ENCODE measurements around the gene COA8. TPM values are rescaled to one million over a fixed set of nuclear protein-coding genes. Genes with fewer than 3 reads are reported as not detected.

COA8 gene
- total and polyA plus RNA-seq, 2 of the 13 experiments (the other 11 are each of a cell fraction or from before 2014, with no cell fraction given) = 10.9 to 25.1 TPM

GRCh38 chr14:103526247-103526913, 36.4 kb upstream of the COA8 start (continued):
- TF ChIP-seq PPARG (CRISPR knock-in tag; conservative IDR thresholded peaks at IDR 0.05) (no peak), SIN3A (IDR thresholded peaks at IDR 0.05; ENCODE audit: borderline replicate concordance, low read depth, low read length) (peak; percentile 35; the same call in 1 of the 2 replicates), ELF3 (CRISPR knock-in tag; IDR thresholded peaks at IDR 0.05) (peak; percentile 39; the same call in 1 of the 2 replicates), ZBTB14 (CRISPR knock-in tag; IDR thresholded peaks at IDR 0.05) (no peak), ESRRA (CRISPR knock-in tag; IDR thresholded peaks at IDR 0.05; ENCODE audit: low read depth) (0 out of 2 replicates have a peak, but pooled peaks have one; percentile 21), HNF4A (CRISPR knock-in tag; IDR thresholded peaks at IDR 0.05) (peak; percentile 45; the same call in 1 of the 2 replicates), MIER2 (CRISPR knock-in tag; IDR thresholded peaks at IDR 0.05) (no peak), HNRNPL (IDR thresholded peaks at IDR 0.05; ENCODE audit: low read depth, low read length) (0 out of 2 replicates have a peak, but pooled peaks have one; percentile 28), SSRP1 (CRISPR knock-in tag; IDR thresholded peaks at IDR 0.05) (no peak), ZNF891 (CRISPR knock-in tag; IDR thresholded peaks at IDR 0.05) (peak; percentile 29; the same call in 1 of the 2 replicates), HNRNPH1 (optimal IDR thresholded peaks at IDR 0.05; ENCODE audit: low read depth, low read length) (no peak), ZNF547 (CRISPR knock-in tag; IDR thresholded peaks at IDR 0.05) (peak; percentile 40; the same call in 1 of the 2 replicates), ZNF660 (CRISPR knock-in tag; IDR thresholded peaks at IDR 0.05; ENCODE audit: borderline replicate concordance, low read depth) (no peak), ZBTB42 (CRISPR knock-in tag; IDR thresholded peaks at IDR 0.05) (no peak), MAFK (conservative IDR thresholded peaks at IDR 0.05 in 1 of 2, IDR thresholded peaks at IDR 0.05 in 1 of 2; ENCODE audit: low read length in 2 of 2) (no peak), SOX5 (CRISPR knock-in tag; IDR thresholded peaks at IDR 0.05; ENCODE audit: borderline replicate concordance) (peak; percentile 36; the same call in 1 of the 2 replicates), GABPB1 (CRISPR knock-in tag; IDR thresholded peaks at IDR 0.05) (no peak), KLF12 (CRISPR knock-in tag; IDR thresholded peaks at IDR 0.05; ENCODE audit: borderline replicate concordance) (no peak), ZEB1 (IDR thresholded peaks at IDR 0.05; ENCODE audit: insufficient replicate concordance, low read depth) (peak; percentile 65), ZNF790 (CRISPR knock-in tag; IDR thresholded peaks at IDR 0.05; ENCODE audit: borderline replicate concordance) (0 out of 2 replicates have a peak, but pooled peaks have one; percentile 2), ZFP36L1 (CRISPR knock-in tag; IDR thresholded peaks at IDR 0.05) (no peak), SALL1 (CRISPR knock-in tag; IDR thresholded peaks at IDR 0.05) (peak; percentile 54), POLR2A (IDR thresholded peaks at IDR 0.05; ENCODE audit: insufficient read depth in 1 of 2, low read depth in 2 of 2, low read length in 2 of 2) (0 out of 4 replicates have a peak, but pooled peaks of 1 of the 2 experiments have one; percentile 28)
- TF ChIP-seq, protein P1, sequence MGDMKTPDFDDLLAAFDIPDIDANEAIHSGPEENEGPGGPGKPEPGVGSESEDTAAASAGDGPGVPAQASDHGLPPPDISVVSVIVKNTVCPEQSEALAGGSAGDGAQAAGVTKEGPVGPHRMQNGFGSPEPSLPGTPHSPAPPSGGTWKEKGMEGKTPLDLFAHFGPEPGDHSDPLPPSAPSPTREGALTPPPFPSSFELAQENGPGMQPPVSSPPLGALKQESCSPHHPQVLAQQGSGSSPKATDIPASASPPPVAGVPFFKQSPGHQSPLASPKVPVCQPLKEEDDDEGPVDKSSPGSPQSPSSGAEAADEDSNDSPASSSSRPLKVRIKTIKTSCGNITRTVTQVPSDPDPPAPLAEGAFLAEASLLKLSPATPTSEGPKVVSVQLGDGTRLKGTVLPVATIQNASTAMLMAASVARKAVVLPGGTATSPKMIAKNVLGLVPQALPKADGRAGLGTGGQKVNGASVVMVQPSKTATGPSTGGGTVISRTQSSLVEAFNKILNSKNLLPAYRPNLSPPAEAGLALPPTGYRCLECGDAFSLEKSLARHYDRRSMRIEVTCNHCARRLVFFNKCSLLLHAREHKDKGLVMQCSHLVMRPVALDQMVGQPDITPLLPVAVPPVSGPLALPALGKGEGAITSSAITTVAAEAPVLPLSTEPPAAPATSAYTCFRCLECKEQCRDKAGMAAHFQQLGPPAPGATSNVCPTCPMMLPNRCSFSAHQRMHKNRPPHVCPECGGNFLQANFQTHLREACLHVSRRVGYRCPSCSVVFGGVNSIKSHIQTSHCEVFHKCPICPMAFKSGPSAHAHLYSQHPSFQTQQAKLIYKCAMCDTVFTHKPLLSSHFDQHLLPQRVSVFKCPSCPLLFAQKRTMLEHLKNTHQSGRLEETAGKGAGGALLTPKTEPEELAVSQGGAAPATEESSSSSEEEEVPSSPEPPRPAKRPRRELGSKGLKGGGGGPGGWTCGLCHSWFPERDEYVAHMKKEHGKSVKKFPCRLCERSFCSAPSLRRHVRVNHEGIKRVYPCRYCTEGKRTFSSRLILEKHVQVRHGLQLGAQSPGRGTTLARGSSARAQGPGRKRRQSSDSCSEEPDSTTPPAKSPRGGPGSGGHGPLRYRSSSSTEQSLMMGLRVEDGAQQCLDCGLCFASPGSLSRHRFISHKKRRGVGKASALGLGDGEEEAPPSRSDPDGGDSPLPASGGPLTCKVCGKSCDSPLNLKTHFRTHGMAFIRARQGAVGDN (CRISPR knock-in tag; IDR thresholded peaks at IDR 0.05) = peak; percentile 74

Measured in HepG2 (cell line).